Activated CD8-positive, alpha-beta memory T cell treated with anti-CD3 and anti-CD28 coated beads, Interleukin-2, amount 50 U/mL, for 24 hours (primary cell): Measurements from ENCODE around the gene EXOC3L1.

Source experiments
- DNase-seq: peaks from one replicate; pipeline ENCODE4 v3.0.0-alpha.2; 2020; ENCODE audit errors: extremely low read depth

EXOC3L1 gene

GRCh38 chr16:67216612-67217490, 26.9 kb upstream of the EXOC3L1 start:
- DNase-seq = no peak

GRCh38 chr16:67215706-67216105, 25.8 kb upstream of the EXOC3L1 start:
- DNase-seq = no peak

GRCh38 chr16:67213197-67214019, 23.5 kb upstream of the EXOC3L1 start:
- no peak for DNase-seq

- no peak for DNase-seq
These were observed 22.8 kb upstream of the EXOC3L1 start for GRCh38 chr16:67212766-67213165.

GRCh38 chr16:67211674-67212073, 21.7 kb upstream of the EXOC3L1 start:
- DNase-seq = no peak

GRCh38 chr16:67210069-67210937, 20.4 kb upstream of the EXOC3L1 start:
- no peak for DNase-seq

GRCh38 chr16:67209565-67209964, 19.6 kb upstream of the EXOC3L1 start:
- no peak for DNase-seq

- no peak for DNase-seq
These were observed 18.4 kb upstream of the EXOC3L1 start for GRCh38 chr16:67208154-67208896.

GRCh38 chr16:67207249-67208091, 17.5 kb upstream of the EXOC3L1 start:
- DNase-seq = no peak

GRCh38 chr16:67206838-67207248, 16.9 kb upstream of the EXOC3L1 start:
- no peak for DNase-seq

GRCh38 chr16:67206129-67206837, 16.3 kb upstream of the EXOC3L1 start:
- DNase-seq = no peak

- DNase-seq = no peak
These were observed 14.1 kb upstream of the EXOC3L1 start for GRCh38 chr16:67204076-67204475.

- DNase-seq = no peak
These were observed 13.1 kb upstream of the EXOC3L1 start for GRCh38 chr16:67202956-67203493.

GRCh38 chr16:67202426-67202825, 12.5 kb upstream of the EXOC3L1 start:
- no peak for DNase-seq

GRCh38 chr16:67201411-67202345, 11.7 kb upstream of the EXOC3L1 start:
- no peak for DNase-seq

GRCh38 chr16:67200491-67200890, 10.6 kb upstream of the EXOC3L1 start:
- DNase-seq = no peak

- no peak for DNase-seq
These were observed 9.9 kb upstream of the EXOC3L1 start for GRCh38 chr16:67199808-67200198.
